NCI-H2196 (cell line): ENCODE results near the gene PGP.
A peak's percentile ranks its signal among the peaks of the same experiment; 100 is the strongest.
"Not testable (repeated sequence)": the region's sequence is repeated elsewhere in the genome, so short reads cannot be mapped to it uniquely, and the experiment has no call there.

ENCODE experiments used
- DNase-seq: peaks from one replicate; lab custom pipeline; 2025; ENCODE audit not compliant: unreplicated experiment; lab: John Stamatoyannopoulos, UW

PGP gene

GRCh38 chr16:2214719-2214968 is at the start of gene PGP:
PGP (minus strand) TSS chr16:2214840; CDS start chr16:2214777, 63 bp downstream.
- DNase-seq: no peak

- DNase-seq: not testable (repeated sequence)
Measured at GRCh38 chr16:2263026-2263425, 48.4 kb upstream of the PGP start.

GRCh38 chr16:2260250-2260649 is 45.6 kb upstream of the PGP start:
- DNase-seq: no peak

GRCh38 chr16:2258530-2258929 is 43.9 kb upstream of the PGP start:
- not testable (repeated sequence) for DNase-seq

GRCh38 chr16:2257726-2258125 is 43.1 kb upstream of the PGP start:
- DNase-seq: no peak

GRCh38 chr16:2256531-2257140 is 42.0 kb upstream of the PGP start:
- DNase-seq: no peak

GRCh38 chr16:2253293-2253692 is 38.7 kb upstream of the PGP start:
- no peak for DNase-seq

GRCh38 chr16:2252806-2253148 is 38.1 kb upstream of the PGP start:
- no peak for DNase-seq

- peak; percentile 97 for DNase-seq
Measured at GRCh38 chr16:2251296-2252111, 36.9 kb upstream of the PGP start, which contains the start of gene ECI1. ECI1 (minus strand) TSS chr16:2251587; CDS start chr16:2251566, 21 bp downstream.

GRCh38 chr16:2250652-2251295 is 36.1 kb upstream of the PGP start:
- DNase-seq: no peak

GRCh38 chr16:2246301-2246885 is 31.8 kb upstream of the PGP start:
- no peak for DNase-seq

- DNase-seq: no peak
Measured at GRCh38 chr16:2244926-2245795, 30.5 kb upstream of the PGP start.

- DNase-seq: no peak
Measured at GRCh38 chr16:2244301-2244700, 29.7 kb upstream of the PGP start.

GRCh38 chr16:2243781-2244180 is 29.1 kb upstream of the PGP start:
- no peak for DNase-seq

GRCh38 chr16:2243031-2243528 is 28.4 kb upstream of the PGP start:
- DNase-seq: no peak

- no peak for DNase-seq
Measured at GRCh38 chr16:2242598-2242997, 28.0 kb upstream of the PGP start.

- peak; percentile 12 for DNase-seq
Measured at GRCh38 chr16:2240331-2240730, 25.7 kb upstream of the PGP start.

GRCh38 chr16:2238838-2239675 is 24.4 kb upstream of the PGP start:
- no peak for DNase-seq

GRCh38 chr16:2238150-2238837 is 23.7 kb upstream of the PGP start:
- DNase-seq: no peak
